Measurements from ENCODE around the gene SLX4IP.
A peak's percentile ranks its signal among the peaks of the same experiment; 100 is the strongest.

SLX4IP gene

DNA sequence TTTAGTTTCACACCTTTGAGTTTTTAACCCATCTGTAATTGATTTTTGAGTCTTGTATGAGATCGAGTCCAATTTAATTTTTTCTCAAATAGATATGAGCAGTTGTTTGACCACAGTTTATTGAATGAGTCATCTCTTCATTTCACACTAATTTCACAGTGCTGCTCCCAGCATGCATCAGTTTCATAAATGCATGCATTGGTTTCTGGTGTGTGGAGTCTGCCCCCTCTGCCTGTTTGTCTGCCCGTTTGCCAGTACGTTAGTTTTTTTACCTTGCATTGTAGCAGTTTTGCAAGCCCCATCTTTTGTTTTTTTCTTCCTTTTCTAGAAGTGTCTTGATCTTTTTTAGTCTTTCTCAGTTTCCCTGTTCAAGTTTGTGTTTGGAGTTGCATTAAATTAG is 11.9 kb downstream of the SLX4IP start:
- Histone ChIP-seq H3K27ac (replicated peaks) (peak overlapping the region; percentile 76), H3K4me3 (replicated peaks; ENCODE audit: insufficient read depth, low read length) (no peak overlapping the region), H3K27me3 (ENCODE audit: insufficient read depth, poor library complexity, severe bottlenecking) (no peaks in the 10 kb centered on the region)
- peak; percentile 70 to 84 for DNase-seq (ENCODE audit: low read depth in 1 of 2, low spot score in 1 of 2)
- TF ChIP-seq REST (IDR thresholded peaks at IDR 0.05; ENCODE audit: insufficient replicate concordance, low read depth): no peak
- no peak for TF ChIP-seq GABPA (IDR thresholded peaks at IDR 0.05; ENCODE audit: low read depth)
- TF ChIP-seq CTCF (IDR thresholded peaks at IDR 0.05; ENCODE audit: insufficient read depth, low read length): no peak
- no peak for TF ChIP-seq SPI1 (IDR thresholded peaks at IDR 0.05; ENCODE audit: borderline replicate concordance, low read depth)
- no peak for TF ChIP-seq POLR2AphosphoS5 (IDR thresholded peaks at IDR 0.05; ENCODE audit: low read depth)

DNA sequence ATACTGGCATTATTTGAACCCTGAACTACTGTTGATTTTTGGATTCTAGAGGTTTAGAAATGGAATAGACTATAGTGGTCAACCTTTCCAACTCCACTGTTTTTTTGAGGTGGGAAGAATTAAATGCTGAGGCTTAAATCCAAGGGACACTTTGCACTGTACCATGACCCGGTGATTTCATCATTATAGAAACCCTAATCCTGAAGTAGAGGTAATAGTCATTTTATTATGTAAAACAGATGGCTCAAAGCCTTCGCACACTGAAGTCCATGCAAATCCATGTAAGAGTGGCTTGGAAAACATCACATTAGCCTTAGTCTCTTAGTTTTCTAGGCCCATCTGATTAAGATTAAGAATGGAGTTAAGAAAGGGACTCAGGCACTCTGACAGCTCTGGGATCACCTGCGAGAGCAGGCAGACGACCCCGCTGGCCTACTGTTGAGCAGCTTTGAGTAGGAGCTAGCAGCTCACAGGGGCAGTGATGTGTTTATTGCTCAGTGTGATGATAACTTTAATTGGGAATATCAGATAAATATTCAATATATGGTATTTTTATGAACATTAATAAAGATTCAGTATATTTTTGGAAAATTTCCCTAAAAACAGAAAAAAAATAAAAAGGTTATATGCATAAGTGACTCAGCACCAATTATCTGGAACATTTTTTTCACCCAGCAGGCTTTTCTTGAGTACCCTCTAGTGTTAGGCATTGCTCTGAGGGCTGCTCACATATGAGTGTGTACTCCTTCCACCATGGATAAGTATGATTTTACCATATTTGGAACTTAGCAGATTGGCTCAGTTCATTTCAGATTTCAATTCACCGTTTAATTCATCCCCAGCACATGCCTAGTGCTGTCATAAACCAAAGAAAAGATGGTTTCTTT is 13.4 kb downstream of the SLX4IP start:
- TF ChIP-seq POLR2AphosphoS5 (IDR thresholded peaks at IDR 0.05; ENCODE audit: low read depth): no peak
- TF ChIP-seq SPI1 (IDR thresholded peaks at IDR 0.05; ENCODE audit: borderline replicate concordance, low read depth): no peak
- no peak for TF ChIP-seq REST (IDR thresholded peaks at IDR 0.05; ENCODE audit: insufficient replicate concordance, low read depth)
- TF ChIP-seq GABPA (IDR thresholded peaks at IDR 0.05; ENCODE audit: low read depth): no peak
- TF ChIP-seq CTCF (IDR thresholded peaks at IDR 0.05; ENCODE audit: insufficient read depth, low read length): no peak
- DNase-seq (ENCODE audit: low read depth in 1 of 2, low spot score in 1 of 2): no peak
- Histone ChIP-seq H3K27ac (replicated peaks) (peak overlapping the region; percentile 76), H3K4me3 (replicated peaks; ENCODE audit: insufficient read depth, low read length) (no peak overlapping the region), H3K27me3 (ENCODE audit: insufficient read depth, poor library complexity, severe bottlenecking) (no peaks in the 10 kb centered on the region)

DNA sequence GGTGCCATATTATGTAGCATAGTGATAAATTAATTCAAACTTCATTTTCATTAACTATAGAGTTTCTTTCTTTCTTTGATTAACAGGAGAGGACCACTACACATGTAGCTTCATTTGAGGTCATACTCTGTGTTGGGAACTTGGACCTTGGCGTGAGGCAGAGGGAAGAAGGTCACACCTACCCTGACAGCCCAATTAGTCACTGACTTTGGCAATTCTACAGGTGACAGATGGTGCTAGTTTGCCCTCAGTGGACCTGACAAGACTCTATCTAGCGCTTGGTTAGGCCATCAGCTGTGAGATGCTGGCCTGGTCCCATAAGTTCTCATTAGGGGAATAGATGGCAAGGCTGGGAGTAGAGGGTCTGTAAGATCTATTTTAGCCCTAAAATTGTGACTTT is 14.2 kb downstream of the SLX4IP start:
- Histone ChIP-seq H3K4me3 (replicated peaks; ENCODE audit: insufficient read depth, low read length) (no peak overlapping the region), H3K27ac (replicated peaks) (peak overlapping the region; percentile 76), H3K27me3 (ENCODE audit: insufficient read depth, poor library complexity, severe bottlenecking) (no peaks in the 10 kb centered on the region)
- TF ChIP-seq POLR2AphosphoS5 (IDR thresholded peaks at IDR 0.05; ENCODE audit: low read depth) (no peak), CTCF (IDR thresholded peaks at IDR 0.05; ENCODE audit: insufficient read depth, low read length) (no peak), GABPA (IDR thresholded peaks at IDR 0.05; ENCODE audit: low read depth) (no peak), REST (IDR thresholded peaks at IDR 0.05; ENCODE audit: insufficient replicate concordance, low read depth) (no peak), SPI1 (IDR thresholded peaks at IDR 0.05; ENCODE audit: borderline replicate concordance, low read depth) (no peak)
- DNase-seq (ENCODE audit: low read depth in 1 of 2, low spot score in 1 of 2): no peak
